ENCODE results near the gene CUTC.

- TF ChIP-seq, protein P1, sequence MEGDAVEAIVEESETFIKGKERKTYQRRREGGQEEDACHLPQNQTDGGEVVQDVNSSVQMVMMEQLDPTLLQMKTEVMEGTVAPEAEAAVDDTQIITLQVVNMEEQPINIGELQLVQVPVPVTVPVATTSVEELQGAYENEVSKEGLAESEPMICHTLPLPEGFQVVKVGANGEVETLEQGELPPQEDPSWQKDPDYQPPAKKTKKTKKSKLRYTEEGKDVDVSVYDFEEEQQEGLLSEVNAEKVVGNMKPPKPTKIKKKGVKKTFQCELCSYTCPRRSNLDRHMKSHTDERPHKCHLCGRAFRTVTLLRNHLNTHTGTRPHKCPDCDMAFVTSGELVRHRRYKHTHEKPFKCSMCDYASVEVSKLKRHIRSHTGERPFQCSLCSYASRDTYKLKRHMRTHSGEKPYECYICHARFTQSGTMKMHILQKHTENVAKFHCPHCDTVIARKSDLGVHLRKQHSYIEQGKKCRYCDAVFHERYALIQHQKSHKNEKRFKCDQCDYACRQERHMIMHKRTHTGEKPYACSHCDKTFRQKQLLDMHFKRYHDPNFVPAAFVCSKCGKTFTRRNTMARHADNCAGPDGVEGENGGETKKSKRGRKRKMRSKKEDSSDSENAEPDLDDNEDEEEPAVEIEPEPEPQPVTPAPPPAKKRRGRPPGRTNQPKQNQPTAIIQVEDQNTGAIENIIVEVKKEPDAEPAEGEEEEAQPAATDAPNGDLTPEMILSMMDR (IDR thresholded peaks at IDR 0.05; ENCODE audit: low read depth, low read length, missing input control), result no peak
- TF ChIP-seq ZBTB33 (IDR thresholded peaks at IDR 0.05) (no peak), RAD21 (IDR thresholded peaks at IDR 0.05) (no peak), RXRA (IDR thresholded peaks at IDR 0.05) (no peak), REST (IDR thresholded peaks at IDR 0.05) (no peak), TAF1 (conservative IDR thresholded peaks at IDR 0.05) (no peak), YY1 (IDR thresholded peaks at IDR 0.05) (no peak), EGR1 (IDR thresholded peaks at IDR 0.05; ENCODE audit: low read depth in 2 of 2) (no peak), JUND (IDR thresholded peaks at IDR 0.05) (no peak), HNF4A (conservative IDR thresholded peaks at IDR 0.05) (no peak), SP1 (IDR thresholded peaks at IDR 0.05) (no peak), GABPA (IDR thresholded peaks at IDR 0.05 in 1 of 2, conservative IDR thresholded peaks at IDR 0.05 in 1 of 2) (no peak), FOXA1 (IDR thresholded peaks at IDR 0.05) (no peak)
- TF ChIP-seq, protein P2, sequence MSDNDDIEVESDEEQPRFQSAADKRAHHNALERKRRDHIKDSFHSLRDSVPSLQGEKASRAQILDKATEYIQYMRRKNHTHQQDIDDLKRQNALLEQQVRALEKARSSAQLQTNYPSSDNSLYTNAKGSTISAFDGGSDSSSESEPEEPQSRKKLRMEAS (IDR thresholded peaks at IDR 0.05), result no peak
Observed at GRCh38 chr10:99750641-99751040, 18.6 kb downstream of the CUTC start.

All from liver (tissue), 3 donors.